Frontal cortex (tissue), 4 donors: ENCODE results near the gene GABBR2. TPM values are rescaled to one million over a fixed set of nuclear protein-coding genes. Genes with fewer than 3 reads are reported as not detected.

Experiments
- DNase-seq, 2 donors: peaks; one replicate each; pipeline ENCODE4 v3.0.0; 2012; ENCODE audit warnings: low spot score in 2 of 2
- FAIRE-seq: peaks from 2 replicates; lab custom pipeline; 2012; peaks lifted over from hg19 to GRCh38; lab: Jason Lieb, UNC
- total RNA-seq: library from RNA; depleted of rRNA; stranded (reverse); fragments of >200 nt; gene quantifications from one replicate; pipeline ENCODE4 v1.2.3, GENCODE V29; 2014
- donor health status: control.
- donor health status: control.
- donor health status: control.

Gene GABBR2
- total RNA-seq, 1 donor from 2014 or later: 39.9 TPM

DNA sequence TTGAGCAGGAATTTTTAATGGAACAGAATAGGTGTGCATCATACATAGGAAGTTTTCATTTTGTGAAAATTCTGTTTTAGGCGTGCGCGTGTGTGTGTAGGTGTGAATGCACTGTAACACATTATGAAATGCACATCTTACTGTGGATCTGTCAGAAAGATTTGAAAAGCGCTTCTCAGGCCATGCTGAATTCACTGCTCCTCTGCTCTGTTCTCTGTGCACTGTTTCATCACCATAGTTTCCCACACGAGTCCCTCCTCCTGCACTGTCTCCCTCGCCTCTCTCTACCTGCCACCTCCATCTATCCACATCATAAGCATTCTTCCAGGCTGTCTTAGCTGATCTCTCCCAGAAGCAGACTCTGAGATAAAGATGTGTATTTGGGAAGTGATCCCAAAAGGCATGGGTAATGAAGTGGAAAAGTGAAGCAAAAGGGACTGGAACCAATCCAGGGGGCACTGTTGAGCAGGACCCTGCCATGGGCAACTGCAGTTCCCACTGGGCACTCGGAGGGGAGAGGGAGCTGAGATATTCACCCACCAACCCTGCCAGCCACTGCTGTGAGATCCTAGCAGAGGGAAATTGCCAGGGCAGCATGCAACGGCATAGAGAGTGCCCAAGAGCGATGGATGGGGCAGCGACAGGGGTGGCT lies 65.9 kb downstream of the GABBR2 start:
- FAIRE-seq (no peak), DNase-seq (no peak)

GRCh38 chr9:98641695-98642094 lies 67.0 kb downstream of the GABBR2 start:
- no peak for DNase-seq
- FAIRE-seq: no peak

DNA sequence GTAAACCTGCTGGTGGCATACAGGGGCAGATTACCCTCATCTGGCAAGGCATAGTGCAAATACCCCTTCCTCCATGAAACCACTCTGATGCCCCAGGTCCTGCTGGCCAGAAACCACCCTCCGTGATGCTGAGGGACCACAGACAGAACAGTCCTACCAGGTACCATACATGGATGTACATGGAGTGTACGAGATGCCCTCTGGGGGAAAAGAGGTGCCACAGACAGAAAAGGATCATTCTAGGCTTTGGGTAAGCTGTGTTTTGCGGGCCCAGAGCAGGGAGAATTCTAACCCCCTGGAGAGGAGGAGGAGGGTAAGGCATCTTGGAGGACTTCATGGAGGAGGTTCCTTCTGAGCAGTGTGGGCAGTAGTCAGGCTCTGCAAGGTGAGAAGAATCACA lies 68.3 kb downstream of the GABBR2 start:
- FAIRE-seq (no peak), DNase-seq (no peak)

DNA sequence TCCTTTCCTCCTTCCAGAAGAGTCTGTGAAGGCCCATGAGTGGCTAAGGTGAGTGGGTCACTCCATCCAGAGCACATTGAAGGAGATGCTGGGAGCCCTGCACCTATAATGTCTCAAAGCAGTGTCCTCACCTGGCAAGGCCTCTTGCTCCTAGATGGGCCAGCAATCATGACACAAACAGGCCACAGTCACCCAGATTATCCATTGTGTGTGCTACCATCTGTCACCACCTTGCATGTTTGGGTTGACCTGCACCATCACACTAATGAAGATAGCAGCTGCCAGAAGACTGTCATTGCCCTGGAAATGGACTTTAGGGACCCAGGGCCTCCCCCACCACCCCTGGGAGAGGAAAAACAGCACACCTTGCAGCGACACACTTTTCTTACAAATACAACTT lies 69.6 kb downstream of the GABBR2 start:
- FAIRE-seq (no peak), DNase-seq (no peak)

- no peak for FAIRE-seq
- no peak for DNase-seq
These were observed 71.4 kb downstream of the GABBR2 start for GRCh38 chr9:98637381-98637780.

DNA sequence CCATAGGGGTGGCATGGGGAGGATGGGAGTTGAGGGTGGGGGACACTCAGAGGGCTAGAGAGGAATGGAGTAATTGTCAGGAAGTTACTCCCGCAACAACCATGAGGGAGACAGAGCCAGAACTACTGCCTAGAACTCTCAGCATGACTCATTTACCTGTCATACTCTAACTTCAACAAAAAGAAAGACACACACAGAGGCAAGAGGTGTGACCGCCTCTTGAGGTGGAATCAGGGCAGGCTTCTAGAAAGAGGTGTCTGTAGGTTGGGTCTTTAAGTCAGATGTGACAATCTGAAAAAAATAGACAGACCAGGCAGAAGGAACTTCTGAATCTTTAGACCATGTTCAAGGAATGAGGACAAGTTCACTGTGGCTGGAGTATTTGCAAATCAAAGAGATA lies 73.4 kb downstream of the GABBR2 start:
- no peak for FAIRE-seq

DNA sequence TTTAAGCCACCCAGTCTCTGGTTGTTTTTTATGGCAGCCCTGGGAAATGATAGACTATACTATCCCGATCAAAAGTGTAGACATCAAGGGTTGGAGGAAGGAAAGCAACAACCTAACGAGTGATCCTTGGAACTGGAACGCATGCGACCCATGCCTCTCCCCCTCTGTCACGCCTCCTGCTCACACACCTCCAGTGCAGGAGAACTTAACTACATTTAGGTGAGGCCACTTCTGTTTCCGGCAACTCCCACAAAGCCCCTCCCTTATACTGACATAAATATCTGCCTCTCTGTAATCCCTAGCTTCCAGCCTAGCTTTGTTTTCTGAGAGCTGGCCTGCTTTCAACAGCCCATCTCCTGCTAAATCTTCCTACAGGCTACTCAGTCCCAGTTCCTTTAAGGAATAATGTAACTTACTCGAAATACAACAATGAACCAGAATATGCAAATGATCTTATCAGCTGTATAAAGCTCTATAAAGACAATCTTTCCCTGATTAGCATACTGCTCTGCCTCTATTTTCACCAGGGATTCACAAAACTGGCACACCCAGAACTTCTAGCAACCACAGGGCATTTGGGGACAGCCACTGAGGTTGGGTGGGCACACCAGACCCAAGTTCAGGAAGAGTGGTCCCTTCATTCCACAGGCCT lies 73.9 kb downstream of the GABBR2 start:
- FAIRE-seq (no peak), DNase-seq (no peak)

More for the DNA sequence above, 73.4 kb downstream of the GABBR2 start:
- DNase-seq: no peak

- DNase-seq (no peak), FAIRE-seq (no peak)
These were observed 75.9 kb downstream of the GABBR2 start for GRCh38 chr9:98632839-98633238.

GRCh38 chr9:98627296-98627695 lies 81.4 kb downstream of the GABBR2 start:
- no peak for FAIRE-seq
- no peak for DNase-seq

DNA sequence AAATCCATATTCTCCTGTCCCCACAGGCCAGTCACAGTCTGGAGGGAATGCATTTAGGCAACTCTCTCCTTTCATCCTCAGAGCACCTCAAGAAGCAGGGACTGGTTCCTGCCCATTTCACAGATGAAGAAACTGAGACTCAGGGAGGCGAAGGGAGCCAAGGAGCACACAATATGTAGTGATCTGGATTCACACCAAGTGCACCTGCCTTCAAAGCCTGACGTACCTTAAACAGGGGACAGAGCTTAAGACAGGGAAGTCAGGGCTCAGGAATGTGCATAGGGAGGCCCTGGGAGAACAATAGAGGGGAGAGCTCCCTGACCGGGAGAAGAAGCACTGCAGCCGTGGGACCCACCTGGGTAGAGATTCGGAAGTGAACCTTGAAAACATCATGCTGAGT lies 83.0 kb downstream of the GABBR2 start:
- FAIRE-seq: no peak
- no peak for DNase-seq

- FAIRE-seq: no peak
These were observed 88.9 kb downstream of the GABBR2 start for GRCh38 chr9:98619788-98620187.

DNA sequence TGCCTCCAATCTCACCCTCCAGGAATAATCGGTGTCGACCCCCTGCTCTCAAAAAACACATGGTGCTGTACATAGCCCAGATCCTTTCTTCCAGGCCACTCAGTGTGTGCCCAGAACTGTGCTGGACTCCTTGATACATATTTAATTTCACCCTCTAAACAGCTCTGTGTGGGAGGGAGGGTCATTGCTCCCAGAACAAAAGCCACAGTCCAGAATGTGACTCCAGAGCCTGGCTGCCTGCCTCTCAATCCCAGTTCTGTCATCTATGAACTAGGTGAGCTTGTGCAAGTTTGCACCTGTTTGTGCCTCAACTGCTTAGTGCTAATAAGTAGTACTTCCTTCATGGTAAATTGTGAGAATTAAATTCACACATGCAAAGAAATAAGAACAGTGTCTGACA lies 93.1 kb downstream of the GABBR2 start:
- DNase-seq (no peak), FAIRE-seq (no peak)

More at GRCh38 chr9:98619788-98620187, 88.9 kb downstream of the GABBR2 start:
- no peak for DNase-seq

- FAIRE-seq: no peak
- DNase-seq: no peak
These were observed 93.8 kb downstream of the GABBR2 start for GRCh38 chr9:98614941-98615340.

- FAIRE-seq: no peak
- no peak for DNase-seq
These were observed 96.5 kb downstream of the GABBR2 start for GRCh38 chr9:98612061-98612752.

DNA sequence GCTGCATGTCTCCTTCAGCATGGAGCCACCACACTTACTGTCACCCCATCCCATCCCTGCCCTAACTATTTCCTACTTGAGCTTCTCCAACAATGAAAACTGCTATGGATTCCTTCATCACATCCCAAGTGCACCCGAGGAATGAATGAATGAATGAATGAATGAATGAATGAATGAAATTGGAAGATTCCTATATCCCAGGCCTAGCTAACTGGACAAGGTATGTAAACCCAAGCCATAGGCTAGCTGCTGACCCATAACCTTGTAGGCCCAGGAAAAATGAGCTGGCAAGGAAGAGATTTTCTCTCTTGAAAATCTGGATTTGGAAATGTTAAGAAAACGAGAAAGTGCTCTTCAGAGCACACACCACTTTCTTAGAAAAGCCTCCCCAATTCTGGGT lies 97.4 kb downstream of the GABBR2 start:
- FAIRE-seq: no peak
- no peak for DNase-seq

DNA sequence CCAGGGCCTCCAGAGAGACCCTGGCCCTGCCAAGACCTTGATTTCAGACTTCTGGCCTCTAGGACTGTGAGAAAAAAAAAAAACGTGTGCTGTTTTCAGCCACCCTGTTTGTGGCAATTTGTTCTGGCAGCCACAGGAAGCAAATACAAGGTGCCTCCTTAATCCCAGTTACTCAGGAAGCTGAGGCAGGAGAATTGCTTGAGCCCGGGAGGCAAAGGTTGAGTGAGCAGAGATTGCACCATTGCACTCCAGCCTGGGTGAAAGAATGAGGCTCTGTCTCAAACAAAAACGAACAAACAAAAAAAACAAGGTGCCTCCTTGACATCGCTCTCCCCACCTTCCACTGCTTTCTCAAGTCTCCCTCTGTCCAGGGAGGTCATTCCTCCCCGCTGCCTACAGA lies 98.0 kb downstream of the GABBR2 start:
- FAIRE-seq (no peak), DNase-seq (no peak)

GRCh38 chr9:98610211-98610610 lies 98.5 kb downstream of the GABBR2 start:
- FAIRE-seq (no peak), DNase-seq (no peak)

DNA sequence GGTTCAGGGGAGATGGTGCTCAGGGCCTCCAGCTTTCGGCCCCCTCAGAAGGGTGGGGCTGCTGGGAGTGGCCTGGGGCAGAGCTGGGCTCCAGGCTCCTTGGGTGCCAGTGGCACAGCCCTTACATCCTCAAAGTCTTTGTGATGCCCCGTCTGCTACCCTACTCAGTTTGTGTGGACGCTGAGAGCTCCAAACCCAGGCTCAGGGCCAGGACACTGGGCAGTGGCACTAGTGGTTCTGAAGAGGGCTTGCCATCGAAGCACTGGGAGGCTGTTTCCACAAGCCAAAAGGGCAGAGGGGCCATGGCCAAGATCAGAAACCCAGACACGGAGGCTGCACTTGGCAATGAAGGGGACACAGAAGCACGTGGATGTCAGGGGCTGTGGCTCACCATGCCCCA lies 99.1 kb downstream of the GABBR2 start:
- FAIRE-seq (no peak), DNase-seq (no peak)

DNA sequence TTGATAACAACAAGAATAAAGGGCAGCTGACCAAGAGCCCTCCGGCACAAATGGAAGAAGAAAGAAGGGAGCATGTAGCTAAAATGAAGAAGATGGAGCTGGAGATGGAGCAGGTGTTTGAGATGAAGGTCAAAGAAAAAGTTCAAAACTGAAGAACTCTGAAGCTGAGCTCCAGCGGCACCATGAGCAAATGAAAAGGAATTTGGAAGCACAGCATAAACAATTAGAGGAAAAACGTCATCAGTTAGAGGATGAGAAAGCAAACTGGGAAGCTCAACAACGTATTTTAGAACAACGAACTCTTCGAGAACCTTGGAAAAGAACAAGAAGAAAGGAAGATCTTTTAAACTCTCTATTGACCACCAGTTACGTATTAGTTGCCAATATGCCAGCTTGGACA lies 100.9 kb downstream of the GABBR2 start:
- no peak for FAIRE-seq
- no peak for DNase-seq

DNA sequence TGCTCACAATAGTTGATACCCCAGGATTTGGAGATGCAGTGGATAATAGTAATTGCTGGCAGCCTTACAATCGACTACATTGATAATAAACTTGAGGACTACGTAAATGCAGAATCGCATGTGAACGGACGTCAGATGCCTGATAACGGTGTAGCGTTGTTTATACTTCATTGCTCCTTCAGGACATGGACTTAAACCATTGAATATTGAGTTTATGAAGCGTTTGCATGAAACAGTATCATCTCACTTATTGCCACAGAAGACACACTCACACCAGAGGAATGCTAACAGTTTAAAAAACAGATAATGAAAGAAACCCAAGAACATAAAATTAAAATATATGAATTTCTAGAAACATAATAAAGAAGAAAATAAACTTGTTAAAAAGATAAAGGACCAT lies 101.6 kb downstream of the GABBR2 start:
- DNase-seq: no peak
- no peak for FAIRE-seq

GRCh38 chr9:98606730-98607129 lies 102.0 kb downstream of the GABBR2 start:
- FAIRE-seq: no peak

More at GRCh38 chr9:98606730-98607129, 102.0 kb downstream of the GABBR2 start:
- no peak for DNase-seq
